BE2C (cell line): Measurements from ENCODE around the gene SYT17.

Source experiments
- DNase-seq: peaks from one replicate; pipeline ENCODE4 v3.0.0-alpha.2; 2020
- H3K27me3 ChIP-seq: fragments of 250-450 bp; sonication (Bioruptor Pico); 2 replicates; pipeline ENCODE4 v1.5.1; 2020; ENCODE audit warnings: mild to moderate bottlenecking
- H3K36me3 ChIP-seq: fragments of 250-450 bp; sonication (Bioruptor Pico); 2 replicates; pipeline ENCODE4 v1.5.1; 2020; ENCODE audit warnings: mild to moderate bottlenecking
- H3K4me1 ChIP-seq: fragments of 250-450 bp; sonication (Bioruptor Pico); 2 replicates; pipeline ENCODE4 v1.5.1; 2020
- H3K4me3 ChIP-seq: 2 replicates; pipeline ENCODE4 v1.5.1; 2011; ENCODE audit warnings: low read depth, low read length
- H3K9me3 ChIP-seq: fragments of 250-450 bp; sonication (Bioruptor Pico); 2 replicates; pipeline ENCODE4 v1.5.1; 2020
- CTCF ChIP-seq: IDR thresholded peaks from 2 replicates; pipeline ENCODE4 v1.5.1; 2012; ENCODE audit warnings: mild to moderate bottlenecking, low read depth, low read length

SYT17 gene

GRCh38 chr16:19212059-19212458 lies 44.0 kb downstream of the SYT17 start:
- no peak for DNase-seq
- no peaks in the 10 kb centered on the region for H3K27me3 ChIP-seq
- no peaks in the 10 kb centered on the region for H3K4me1 ChIP-seq
- TF ChIP-seq CTCF = no peak
- H3K36me3 ChIP-seq = no peaks in the 10 kb centered on the region
- no peak overlapping the region for H3K4me3 ChIP-seq
- H3K9me3 ChIP-seq = no peaks in the 10 kb centered on the region

GRCh38 chr16:19213885-19214284 lies 45.8 kb downstream of the SYT17 start:
- no peak overlapping the region for H3K4me3 ChIP-seq
- H3K36me3 ChIP-seq = no peaks in the 10 kb centered on the region

GRCh38 chr16:19215705-19216104 lies 47.7 kb downstream of the SYT17 start:
- DNase-seq = no peak
- no peaks in the 10 kb centered on the region for H3K4me1 ChIP-seq
- H3K9me3 ChIP-seq = no peaks in the 10 kb centered on the region
- H3K27me3 ChIP-seq = no peaks in the 10 kb centered on the region
- no peaks in the 10 kb centered on the region for H3K36me3 ChIP-seq
- TF ChIP-seq CTCF = no peak
- no peak overlapping the region for H3K4me3 ChIP-seq

More at GRCh38 chr16:19213885-19214284, 45.8 kb downstream of the SYT17 start:
- DNase-seq = no peak
- 0 out of 2 replicates have a peak, but pooled peaks have one; percentile 11 for TF ChIP-seq CTCF
- H3K4me1 ChIP-seq = no peaks in the 10 kb centered on the region
- no peaks in the 10 kb centered on the region for H3K27me3 ChIP-seq
- no peaks in the 10 kb centered on the region for H3K9me3 ChIP-seq

- Histone ChIP-seq H3K9me3 (no peaks in the 10 kb centered on the region), H3K36me3 (no peaks in the 10 kb centered on the region), H3K4me3 (no peak overlapping the region), H3K4me1 (no peaks in the 10 kb centered on the region), H3K27me3 (no peaks in the 10 kb centered on the region)
- DNase-seq = no peak
- no peak for TF ChIP-seq CTCF
Observed at GRCh38 chr16:19218581-19218980, 50.5 kb downstream of the SYT17 start.

GRCh38 chr16:19219836-19220235 lies 51.8 kb downstream of the SYT17 start:
- Histone ChIP-seq H3K4me1 (no peaks in the 10 kb centered on the region), H3K36me3 (no peaks in the 10 kb centered on the region), H3K4me3 (no peak overlapping the region), H3K27me3 (no peaks in the 10 kb centered on the region), H3K9me3 (no peaks in the 10 kb centered on the region)
- TF ChIP-seq CTCF = no peak
- DNase-seq = no peak

- DNase-seq = peak; percentile 45
Observed at GRCh38 chr16:19223235-19224170, 55.5 kb downstream of the SYT17 start.

More at GRCh38 chr16:19223235-19224170, 55.5 kb downstream of the SYT17 start:
- no peaks in the 10 kb centered on the region for H3K36me3 ChIP-seq
- peak; percentile 74 for TF ChIP-seq CTCF
- no peaks in the 10 kb centered on the region for H3K4me1 ChIP-seq
- H3K27me3 ChIP-seq = no peaks in the 10 kb centered on the region
- H3K4me3 ChIP-seq = no peak overlapping the region
- H3K9me3 ChIP-seq = no peaks in the 10 kb centered on the region
